Fibroblast of skin of back (primary cell): ENCODE measurements around the gene KRTAP5-4. TPM values are rescaled to one million over a fixed set of nuclear protein-coding genes. Genes with fewer than 3 reads are reported as not detected.
"Not testable (repeated sequence)": the region's sequence is repeated elsewhere in the genome, so short reads cannot be mapped to it uniquely, and the experiment has no call there.

Experiments
- DNase-seq: peaks from one replicate; pipeline ENCODE4 v3.0.0-alpha.2; 2013
- polyA plus RNA-seq, 2 experiments: library from polyadenylated mRNA; unstranded; fragments of 120-200 nt; gene quantifications; one replicate each; pipeline ENCODE4 v1.2.1, GENCODE V29; 2013; ENCODE audit not compliant: insufficient read length in 2 of 2

Gene KRTAP5-4, protein sequence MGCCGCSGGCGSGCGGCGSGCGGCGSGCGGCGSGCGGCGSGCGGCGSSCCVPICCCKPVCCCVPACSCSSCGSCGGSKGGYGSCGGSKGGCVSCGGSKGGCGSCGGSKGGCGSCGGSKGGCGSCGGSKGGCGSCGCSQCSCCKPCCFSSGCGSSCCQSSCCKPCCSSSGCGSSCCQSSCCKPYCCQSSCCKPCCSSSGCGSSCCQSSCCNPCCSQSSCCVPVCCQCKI
- not detected for polyA plus RNA-seq (2013, experiment 1 of 2; ENCODE audit: insufficient read length)
- not detected for polyA plus RNA-seq (2013, experiment 2 of 2; ENCODE audit: insufficient read length)

GRCh38 chr11:1622086-1622485 is at the start of gene KRTAP5-4:
Gene KRTAP5-4 (minus strand): TSS chr11:1622138. CDS start chr11:1622093, 45 bp downstream.
- DNase-seq: no peak

- DNase-seq: no peak
Measured at GRCh38 chr11:1671658-1672057, 49.7 kb upstream of the KRTAP5-4 start.

DNA sequence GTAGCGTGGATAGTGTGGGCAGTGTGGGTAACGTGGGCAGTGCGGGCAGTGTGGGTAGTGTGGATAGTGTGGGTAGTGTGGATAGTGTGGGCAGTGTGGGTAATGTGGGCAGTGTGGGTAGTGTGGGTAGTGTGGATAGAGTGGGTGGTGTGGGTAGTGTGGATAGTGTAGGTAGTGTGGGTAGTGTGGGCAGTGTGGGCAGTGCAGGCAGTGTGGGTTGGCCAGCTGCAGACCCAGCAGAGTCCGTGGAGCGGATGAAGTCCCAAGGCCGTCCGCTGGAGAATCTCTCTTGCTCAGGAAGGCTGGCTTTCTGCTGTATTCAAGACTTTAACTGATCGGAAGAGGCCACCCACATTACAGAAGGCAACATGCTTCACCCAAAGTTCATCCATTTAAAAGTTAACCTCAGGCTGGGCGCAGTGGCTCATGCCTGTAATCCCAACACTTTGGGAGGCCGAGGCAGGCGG is 49.0 kb upstream of the KRTAP5-4 start:
- no peak for DNase-seq

GRCh38 chr11:1670457-1670856 is 48.5 kb upstream of the KRTAP5-4 start:
- not testable (repeated sequence) for DNase-seq

DNA sequence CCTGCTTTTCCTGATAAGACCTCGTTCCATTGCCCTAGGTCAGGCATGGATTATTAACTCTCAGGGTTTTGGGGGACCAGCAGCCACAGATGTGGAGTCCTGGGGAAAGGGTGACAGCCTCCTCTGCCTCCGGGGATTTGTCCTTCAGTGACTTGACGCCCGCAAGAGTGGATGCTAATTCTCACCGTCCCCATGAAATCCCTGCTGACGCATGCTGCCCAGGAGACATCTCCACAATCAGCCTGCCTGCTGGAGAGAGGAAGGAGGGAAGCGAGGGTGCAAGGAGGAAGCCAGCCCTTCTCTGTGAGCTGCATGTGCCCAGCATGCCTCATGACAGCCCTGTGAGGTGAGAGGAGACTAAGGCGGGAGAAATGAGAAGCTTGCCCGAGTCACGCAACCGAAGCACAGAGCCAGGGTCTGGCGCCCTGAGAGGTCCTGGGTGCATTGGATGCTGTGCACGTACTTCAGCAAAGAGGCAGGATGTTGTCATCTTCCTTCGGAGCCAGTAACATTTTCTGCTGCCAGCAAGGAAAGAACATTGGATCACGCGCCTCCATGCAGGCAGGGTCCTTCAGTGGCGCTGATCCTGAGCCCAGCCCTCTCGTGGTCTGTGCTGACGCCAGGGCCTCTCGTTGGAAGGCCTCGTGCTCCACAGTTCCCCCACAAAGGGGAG is 47.7 kb upstream of the KRTAP5-4 start:
- DNase-seq: no peak

DNA sequence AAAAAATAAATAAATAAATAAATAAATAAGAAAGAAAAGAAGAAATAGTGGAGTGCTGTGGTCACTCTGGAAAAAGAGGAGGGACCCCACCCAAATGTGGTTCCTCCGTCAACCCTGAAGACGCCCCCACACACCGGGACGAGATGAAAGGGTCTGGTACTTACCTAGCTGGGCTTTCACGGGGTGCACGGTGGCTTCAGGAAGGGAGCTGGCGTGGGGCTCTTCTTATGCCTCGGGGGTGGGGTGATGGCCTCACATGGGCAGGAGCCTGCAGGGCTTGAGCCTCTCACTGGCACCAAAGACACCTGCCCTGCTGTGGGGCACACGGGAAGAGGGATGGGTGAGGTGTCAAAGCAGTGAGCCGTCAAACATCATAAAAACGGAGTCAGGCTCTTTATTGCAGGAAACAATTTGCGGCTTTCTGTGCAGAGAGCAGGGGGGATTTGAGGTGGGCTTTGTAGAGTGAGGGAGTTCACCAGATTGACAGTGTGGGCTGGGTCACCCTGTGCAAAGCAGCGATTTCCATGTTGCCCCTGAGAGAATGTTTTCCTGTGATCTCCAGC is 47.1 kb upstream of the KRTAP5-4 start:
- DNase-seq: no peak

DNA sequence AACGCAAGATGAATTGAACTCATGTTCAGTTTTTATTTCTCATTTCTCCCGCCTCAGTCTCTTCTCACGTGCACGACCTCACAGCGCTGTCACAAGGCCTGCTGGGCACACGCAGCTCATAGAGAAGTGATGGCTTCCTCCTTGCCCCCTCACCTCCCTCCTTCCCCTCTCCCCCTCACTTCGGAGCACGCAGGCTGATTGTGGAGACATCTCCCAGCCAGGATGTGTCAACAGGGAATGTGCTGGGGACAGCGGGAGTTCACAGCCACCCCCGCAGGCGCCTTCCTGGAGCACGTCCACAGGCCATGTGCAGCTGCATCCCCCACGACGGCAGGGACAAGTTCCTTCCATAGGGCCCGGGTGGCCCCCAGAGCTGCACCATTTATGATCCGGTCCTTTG is 46.0 kb upstream of the KRTAP5-4 start:
- DNase-seq: no peak

GRCh38 chr11:1667121-1667850 is 45.3 kb upstream of the KRTAP5-4 start:
- no peak for DNase-seq

GRCh38 chr11:1665313-1665712 is 43.4 kb upstream of the KRTAP5-4 start:
- no peak for DNase-seq

GRCh38 chr11:1662699-1663283 is 40.9 kb upstream of the KRTAP5-4 start:
- not testable (repeated sequence) for DNase-seq

- not testable (repeated sequence) for DNase-seq
Measured at GRCh38 chr11:1661454-1662269, 39.7 kb upstream of the KRTAP5-4 start.

GRCh38 chr11:1660111-1660867 is 38.4 kb upstream of the KRTAP5-4 start:
- DNase-seq: no peak

GRCh38 chr11:1659506-1659905 is 37.6 kb upstream of the KRTAP5-4 start:
- DNase-seq: no peak

DNA sequence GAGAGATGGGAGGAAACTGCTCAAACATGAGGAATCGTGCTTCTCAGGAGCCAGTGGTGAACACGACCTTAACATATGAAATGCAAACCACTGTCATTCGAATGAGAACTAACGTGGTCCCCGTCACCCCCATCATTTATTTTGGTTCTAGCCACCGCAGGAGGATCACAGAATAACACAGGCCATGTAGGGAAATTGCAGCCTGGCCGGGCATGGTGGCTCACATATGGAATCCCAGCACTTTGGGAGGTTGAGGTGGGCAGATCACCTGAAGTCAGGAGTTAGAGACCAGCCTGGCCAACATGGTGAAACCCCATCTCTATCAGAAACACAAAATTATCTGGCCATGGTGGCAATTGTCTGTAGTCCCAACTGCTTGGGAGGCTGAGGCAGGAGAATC is 34.7 kb upstream of the KRTAP5-4 start:
- DNase-seq: no peak

DNA sequence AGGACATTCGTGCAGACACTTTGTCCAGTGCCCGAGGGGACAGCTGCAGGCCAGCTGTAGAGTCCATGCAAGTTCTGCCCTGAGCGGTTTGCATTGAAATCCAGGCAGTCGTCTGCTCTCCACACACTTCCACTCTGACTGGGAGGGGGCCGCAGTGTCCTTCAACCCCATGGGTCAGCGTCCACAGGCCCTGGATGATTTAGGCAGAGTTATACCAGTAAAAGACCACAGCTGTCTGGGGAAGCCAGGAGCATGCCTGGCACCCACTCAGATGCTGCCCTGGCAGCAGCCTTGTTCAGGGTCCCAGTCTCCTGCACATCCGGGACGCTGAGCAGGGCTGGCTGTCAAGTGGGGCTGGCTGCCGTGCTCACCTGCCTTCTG is 34.1 kb upstream of the KRTAP5-4 start:
- DNase-seq: no peak

GRCh38 chr11:1655168-1656060 is 33.5 kb upstream of the KRTAP5-4 start:
- no peak for DNase-seq

DNA sequence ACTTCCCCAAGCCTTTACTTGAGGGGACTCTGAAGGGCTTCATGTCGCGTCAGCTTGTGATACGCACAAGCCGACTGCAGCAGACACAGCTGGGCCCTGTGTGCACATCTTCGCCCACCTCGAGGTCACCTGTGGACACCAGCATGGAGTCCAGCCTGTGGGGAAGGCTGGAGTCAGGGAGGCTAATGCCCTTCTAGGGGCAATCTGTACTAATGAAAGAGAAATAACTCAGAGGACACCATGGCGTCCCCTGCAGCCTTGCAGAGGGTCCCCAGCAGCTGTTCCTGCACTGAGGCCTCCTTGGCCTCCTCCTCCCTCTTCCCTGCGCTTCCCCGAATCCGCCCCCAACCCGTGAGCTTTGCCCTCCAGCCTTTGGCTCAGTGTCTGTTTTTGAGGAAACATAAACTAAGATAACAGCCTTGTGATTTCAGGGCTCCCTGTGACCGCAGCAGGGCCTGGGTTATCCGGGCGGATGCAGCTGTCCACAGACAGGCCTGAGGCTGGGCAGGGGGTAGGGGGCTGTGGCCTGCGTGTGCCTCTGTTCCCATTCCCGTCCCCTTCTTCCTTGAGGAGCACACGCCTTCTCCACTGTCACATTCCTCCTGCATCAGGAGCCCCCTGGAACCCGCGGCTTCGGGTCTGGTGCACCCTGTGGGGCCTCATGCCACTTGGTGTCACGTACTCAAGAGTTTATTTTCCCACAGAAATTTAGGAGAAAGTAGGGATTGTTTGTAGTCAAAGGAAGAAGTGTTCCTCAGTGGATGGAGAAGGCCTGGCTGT is 32.6 kb upstream of the KRTAP5-4 start:
- no peak for DNase-seq

GRCh38 chr11:1653541-1654387 is 31.8 kb upstream of the KRTAP5-4 start:
- no peak for DNase-seq
